Frontal cortex (tissue), 4 donors: Measurements from ENCODE around the gene IFNA14. TPM values are rescaled to one million over a fixed set of nuclear protein-coding genes. Genes with fewer than 3 reads are reported as not detected.
"Not testable (repeated sequence)": the region's sequence is repeated elsewhere in the genome, so short reads cannot be mapped to it uniquely, and the experiment has no call there.

ENCODE experiments used
- DNase-seq, 2 donors: peaks; one replicate each; pipeline ENCODE4 v3.0.0; 2012; ENCODE audit warnings: low spot score in 2 of 2
- FAIRE-seq: peaks from 2 replicates; lab custom pipeline; 2012; peaks lifted over from hg19 to GRCh38; lab: Jason Lieb, UNC
- total RNA-seq: library from RNA; depleted of rRNA; stranded (reverse); fragments of >200 nt; gene quantifications from one replicate; pipeline ENCODE4 v1.2.3, GENCODE V29; 2014
- donor health status: control.
- donor health status: control.
- donor health status: control.

IFNA14 gene
- total RNA-seq, 1 donor from 2014 or later: not detected

GRCh38 chr9:21228122-21228521, 11.7 kb downstream of the IFNA14 start, which contains the start of gene IFNA17:
Gene IFNA17 (minus strand): TSS chr9:21228222. CDS start chr9:21228173, 49 bp downstream.
- DNase-seq: no peak
- FAIRE-seq: no peak

- FAIRE-seq, DNase-seq: not testable (repeated sequence)
Observed at GRCh38 chr9:21217211-21217610, 22.6 kb downstream of the IFNA14 start, which contains the start of gene IFNA16. Gene IFNA16 (minus strand): TSS chr9:21217311. CDS start chr9:21217305, 6 bp downstream.

DNA sequence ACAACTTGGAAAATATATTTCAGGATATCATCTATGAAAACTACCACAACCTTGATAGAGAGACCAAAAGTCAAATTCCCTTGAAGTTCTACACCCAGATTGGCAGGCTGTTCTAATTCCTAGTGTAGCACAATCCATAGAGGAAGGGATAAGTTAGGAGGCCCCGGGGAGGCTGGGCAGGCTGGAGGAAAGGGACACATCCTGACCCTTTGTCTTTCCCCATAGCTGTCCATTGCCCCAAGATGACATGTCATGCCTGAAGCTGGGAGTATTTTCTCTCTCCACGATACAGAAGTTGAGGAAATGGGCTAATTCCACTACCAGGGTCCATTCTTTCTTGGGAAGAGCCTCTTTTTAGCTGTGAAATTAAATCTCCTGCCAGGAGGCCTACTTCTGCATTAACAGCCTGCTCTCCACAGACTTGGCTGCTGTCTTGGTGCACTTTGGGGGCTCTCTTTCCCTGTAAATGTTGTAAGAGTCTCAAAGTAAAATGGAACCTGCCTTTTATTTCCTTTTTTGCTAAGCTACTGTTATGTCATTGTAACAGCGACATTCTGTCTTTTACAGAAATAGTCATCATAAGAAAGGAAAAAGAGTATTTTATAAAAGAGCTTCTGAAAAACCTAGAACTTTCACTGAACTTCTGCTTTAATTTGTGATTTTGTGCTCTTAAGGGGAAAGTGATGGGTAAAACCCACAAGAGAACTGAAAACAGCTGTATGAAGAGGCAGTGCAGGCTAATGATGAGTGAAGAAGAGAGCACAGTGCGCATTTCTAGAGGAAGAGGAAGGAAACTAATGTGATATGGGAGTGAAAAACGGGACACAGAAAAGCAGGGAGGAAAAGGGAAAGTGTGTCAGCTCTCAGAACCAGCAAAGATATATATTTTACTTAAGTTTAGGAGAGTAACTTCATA, 26.1 kb downstream of the IFNA14 start:
- not testable (repeated sequence) for DNase-seq, FAIRE-seq

DNA sequence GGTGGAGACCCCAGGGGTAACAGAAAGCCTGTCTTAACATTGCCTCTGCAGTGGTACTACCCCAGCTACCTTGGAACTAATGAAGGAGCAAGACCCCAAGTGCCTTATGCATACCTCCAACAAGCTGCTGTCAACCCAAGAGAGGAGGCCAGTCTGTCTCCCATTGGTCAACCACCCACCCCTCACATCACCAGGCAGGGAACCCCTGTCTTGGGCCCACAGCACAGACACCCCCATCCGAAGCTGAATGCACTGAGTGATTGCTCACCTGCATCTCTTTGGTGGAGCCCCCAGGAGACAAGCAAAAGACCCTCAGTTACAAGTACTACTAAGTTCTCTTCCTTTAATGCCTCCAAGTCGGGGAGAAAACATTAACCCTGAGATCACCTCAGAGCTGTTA, 27.6 kb downstream of the IFNA14 start:
- not testable (repeated sequence) for DNase-seq, FAIRE-seq

DNA sequence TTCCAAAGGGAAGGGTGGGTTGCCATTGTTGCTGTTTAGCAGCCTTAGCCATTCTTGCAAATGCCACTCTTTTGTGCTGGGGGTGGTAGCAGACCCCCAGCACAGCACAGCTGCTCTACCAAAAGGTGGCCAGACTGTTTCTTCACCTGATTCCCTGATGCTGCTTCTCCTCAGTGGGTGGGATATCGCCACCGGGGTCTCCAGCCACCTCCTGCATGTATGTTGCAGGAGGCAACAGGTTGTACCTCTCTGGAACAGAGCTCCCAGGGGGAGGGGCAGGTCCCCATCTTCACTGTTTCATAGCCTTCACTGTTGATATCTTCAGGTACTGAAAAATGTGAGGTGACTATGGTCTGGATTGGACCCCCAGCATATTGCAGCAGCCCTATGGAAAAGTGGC, 29.0 kb downstream of the IFNA14 start:
- not testable (repeated sequence) for DNase-seq, FAIRE-seq

DNA sequence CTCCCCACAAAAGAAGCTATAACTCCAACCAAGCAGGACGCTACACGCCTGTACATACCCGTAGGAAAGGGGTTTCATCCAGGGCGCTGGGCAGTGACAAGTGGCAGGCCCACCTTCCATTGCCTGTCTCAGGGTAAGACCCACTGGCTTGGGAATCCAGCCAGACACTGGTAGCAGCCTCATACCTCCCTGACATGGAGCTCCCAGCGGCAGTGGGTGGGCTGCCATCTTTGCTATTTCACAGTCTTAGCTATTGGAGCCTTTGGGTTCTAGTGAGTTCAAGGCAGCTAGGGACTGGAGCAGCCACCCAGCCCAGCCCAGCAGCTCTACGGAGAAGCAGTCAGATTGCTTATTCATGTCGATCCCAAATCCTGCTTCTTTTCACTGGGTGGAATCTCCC, 29.5 kb downstream of the IFNA14 start:
- no peak for DNase-seq
- no peak for FAIRE-seq

- peak; percentile 90 for FAIRE-seq
- not testable (repeated sequence) for DNase-seq
Observed at GRCh38 chr9:21207043-21207442, 32.8 kb downstream of the IFNA14 start, which contains the start of gene IFNA10. Gene IFNA10 (minus strand): TSS chr9:21207143. CDS start chr9:21207097, 46 bp downstream.

DNA sequence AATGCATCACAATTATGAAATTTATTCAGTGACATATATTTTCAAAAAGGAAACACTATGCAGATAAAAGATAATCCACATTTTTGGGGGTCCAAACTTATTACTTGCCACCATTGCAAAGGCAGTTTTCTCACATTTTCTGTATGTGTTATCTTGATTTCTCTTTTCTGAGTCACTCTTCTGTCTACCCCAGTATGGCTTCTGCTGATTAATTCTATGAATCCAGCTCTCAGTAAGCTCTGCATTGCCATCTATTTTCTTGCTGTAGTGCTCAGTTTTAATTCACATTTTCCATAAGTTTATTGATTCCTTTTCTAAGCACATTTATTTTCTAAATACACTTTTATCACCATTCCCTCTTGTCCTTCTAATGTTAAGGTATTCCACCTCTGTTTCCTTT, 34.6 kb downstream of the IFNA14 start:
- FAIRE-seq (no peak), DNase-seq (no peak)

- not testable (repeated sequence) for DNase-seq, FAIRE-seq
Observed at GRCh38 chr9:21202105-21202504, 37.7 kb downstream of the IFNA14 start, which contains the start of gene IFNA7. Gene IFNA7 (minus strand): TSS chr9:21202205. CDS start chr9:21202165, 40 bp downstream.

GRCh38 chr9:21194867-21195776, 44.7 kb downstream of the IFNA14 start:
- DNase-seq, FAIRE-seq: not testable (repeated sequence)

Other genes starting within 250 kb of the IFNA14 start
- 0.41 TPM for gene HACD4, start 208.4 kb downstream of the IFNA14 start, total RNA-seq
- not detected for gene IFNB1, start 162.1 kb downstream of the IFNA14 start, total RNA-seq
- not detected for gene IFNW1, start 98.2 kb downstream of the IFNA14 start, total RNA-seq
- gene IFNA21, start 73.3 kb downstream of the IFNA14 start, total RNA-seq: not detected
- gene IFNA4, start 52.4 kb downstream of the IFNA14 start, total RNA-seq: not detected
- gene IFNA7, start 37.8 kb downstream of the IFNA14 start, total RNA-seq: not detected
- gene IFNA10, start 32.9 kb downstream of the IFNA14 start, total RNA-seq: not detected
- gene IFNA16, start 22.7 kb downstream of the IFNA14 start, total RNA-seq: not detected
- not detected for gene IFNA17, start 11.8 kb downstream of the IFNA14 start, total RNA-seq
- gene IFNA5, start 65.3 kb upstream of the IFNA14 start, total RNA-seq: not detected
- gene KLHL9, start 95.4 kb upstream of the IFNA14 start, total RNA-seq: 71.7 TPM
- not detected for gene IFNA6, start 110.9 kb upstream of the IFNA14 start, total RNA-seq
- gene IFNA13, start 128.1 kb upstream of the IFNA14 start, total RNA-seq: not detected
- gene IFNA2, start 145.4 kb upstream of the IFNA14 start, total RNA-seq: not detected
- not detected for gene IFNA8, start 169.1 kb upstream of the IFNA14 start, total RNA-seq
- gene IFNA1, start 200.4 kb upstream of the IFNA14 start, total RNA-seq: not detected
- gene IFNE, start 242.3 kb upstream of the IFNA14 start, total RNA-seq: under 0.01 TPM